HG03571 (cell line): Measurements from ENCODE around the gene MAP2K6.
"Not testable (repeated sequence)": the region's sequence is repeated elsewhere in the genome, so short reads cannot be mapped to it uniquely, and the experiment has no call there.

Source experiments
- ATAC-seq: cut with Tn5 transposase; IDR thresholded peaks from one replicate; pipeline ENCODE4 v1.9.1; 2021; ENCODE audit not compliant: unreplicated experiment

MAP2K6 gene

GRCh38 chr17:69454051-69454450 lies 39.6 kb downstream of the MAP2K6 start:
- no peak for ATAC-seq

GRCh38 chr17:69455040-69455439 lies 40.5 kb downstream of the MAP2K6 start:
- ATAC-seq, result no peak

- ATAC-seq, result no peak
Measured at GRCh38 chr17:69457603-69458002, 43.1 kb downstream of the MAP2K6 start.

- no peak for ATAC-seq
Measured at GRCh38 chr17:69460963-69461922, 46.7 kb downstream of the MAP2K6 start.

GRCh38 chr17:69461951-69462369 lies 47.5 kb downstream of the MAP2K6 start:
- ATAC-seq, result no peak

GRCh38 chr17:69462882-69463281 lies 48.4 kb downstream of the MAP2K6 start:
- ATAC-seq, result no peak

- no peak for ATAC-seq
Measured at GRCh38 chr17:69466451-69466850, 52.0 kb downstream of the MAP2K6 start.

- no peak for ATAC-seq
Measured at GRCh38 chr17:69466905-69467667, 52.6 kb downstream of the MAP2K6 start.

GRCh38 chr17:69468207-69468606 lies 53.7 kb downstream of the MAP2K6 start:
- ATAC-seq, result no peak

- ATAC-seq, result no peak
Measured at GRCh38 chr17:69470702-69471101, 56.2 kb downstream of the MAP2K6 start.

GRCh38 chr17:69471406-69471805 lies 56.9 kb downstream of the MAP2K6 start:
- no peak for ATAC-seq

- no peak for ATAC-seq
Measured at GRCh38 chr17:69473841-69474831, 59.6 kb downstream of the MAP2K6 start.

- no peak for ATAC-seq
Measured at GRCh38 chr17:69477204-69477902, 62.9 kb downstream of the MAP2K6 start.

GRCh38 chr17:69477903-69478266 lies 63.4 kb downstream of the MAP2K6 start:
- ATAC-seq, result no peak

GRCh38 chr17:69478916-69479315 lies 64.4 kb downstream of the MAP2K6 start:
- ATAC-seq, result no peak

GRCh38 chr17:69479756-69480155 lies 65.3 kb downstream of the MAP2K6 start:
- not testable (repeated sequence) for ATAC-seq

GRCh38 chr17:69480245-69480644 lies 65.7 kb downstream of the MAP2K6 start:
- no peak for ATAC-seq

GRCh38 chr17:69485251-69485661 lies 70.8 kb downstream of the MAP2K6 start:
- no peak for ATAC-seq

- no peak for ATAC-seq
Measured at GRCh38 chr17:69485901-69486643, 71.6 kb downstream of the MAP2K6 start.
